HG03439 (cell line): ENCODE results near the gene CASS4.

Source experiments
- ATAC-seq: cut with Tn5 transposase; IDR thresholded peaks from one replicate; pipeline ENCODE4 v1.9.1; 2021; ENCODE audit warnings: mild to moderate bottlenecking, moderate library complexity; ENCODE audit not compliant: unreplicated experiment

Gene CASS4

DNA sequence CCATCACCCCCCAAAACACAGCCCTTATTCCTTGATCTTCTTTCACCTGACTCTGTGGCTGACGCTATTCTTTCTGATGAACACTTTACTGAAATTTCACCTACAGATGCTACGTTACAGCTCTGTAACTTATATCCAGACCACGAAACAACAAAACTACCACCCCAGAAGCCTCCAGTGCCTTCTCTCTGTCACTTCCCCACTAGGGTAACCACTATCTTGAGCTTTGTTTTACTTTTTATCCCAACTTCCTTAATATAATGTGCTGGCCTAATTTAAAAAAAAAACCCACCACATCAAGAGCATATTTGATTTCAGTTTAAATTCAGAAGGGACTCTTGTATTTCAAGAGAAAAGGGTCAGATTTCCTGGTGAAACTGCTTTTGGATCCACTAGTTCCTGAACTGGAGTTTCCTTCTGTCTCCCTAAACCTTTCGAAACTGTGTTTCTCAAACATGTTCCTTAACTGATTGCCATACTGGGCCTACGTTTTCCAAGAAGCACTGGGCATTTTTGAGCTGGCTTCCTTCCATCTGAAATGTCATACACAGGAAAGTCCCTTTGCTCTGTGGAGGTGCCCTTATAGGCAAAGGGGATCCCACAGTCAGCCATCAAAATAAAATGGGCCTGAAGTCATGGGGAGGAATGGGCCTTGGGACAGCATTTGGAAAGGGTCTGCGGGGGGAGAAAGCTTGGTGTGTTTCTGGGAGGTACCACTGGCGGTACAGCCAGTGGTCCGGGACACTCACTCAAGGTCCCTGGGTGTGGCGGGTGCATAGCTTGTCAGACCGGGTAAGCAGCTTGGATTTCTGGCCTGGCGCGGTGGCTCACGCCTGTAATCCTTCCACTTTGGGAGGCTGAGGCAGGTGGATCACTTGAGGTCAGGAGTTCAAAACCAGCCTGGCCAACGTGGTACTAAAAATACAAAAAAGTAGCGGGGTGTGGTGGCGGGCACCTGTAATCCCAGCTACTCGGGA lies 30.6 kb downstream of the CASS4 start:
- ATAC-seq = no peak

DNA sequence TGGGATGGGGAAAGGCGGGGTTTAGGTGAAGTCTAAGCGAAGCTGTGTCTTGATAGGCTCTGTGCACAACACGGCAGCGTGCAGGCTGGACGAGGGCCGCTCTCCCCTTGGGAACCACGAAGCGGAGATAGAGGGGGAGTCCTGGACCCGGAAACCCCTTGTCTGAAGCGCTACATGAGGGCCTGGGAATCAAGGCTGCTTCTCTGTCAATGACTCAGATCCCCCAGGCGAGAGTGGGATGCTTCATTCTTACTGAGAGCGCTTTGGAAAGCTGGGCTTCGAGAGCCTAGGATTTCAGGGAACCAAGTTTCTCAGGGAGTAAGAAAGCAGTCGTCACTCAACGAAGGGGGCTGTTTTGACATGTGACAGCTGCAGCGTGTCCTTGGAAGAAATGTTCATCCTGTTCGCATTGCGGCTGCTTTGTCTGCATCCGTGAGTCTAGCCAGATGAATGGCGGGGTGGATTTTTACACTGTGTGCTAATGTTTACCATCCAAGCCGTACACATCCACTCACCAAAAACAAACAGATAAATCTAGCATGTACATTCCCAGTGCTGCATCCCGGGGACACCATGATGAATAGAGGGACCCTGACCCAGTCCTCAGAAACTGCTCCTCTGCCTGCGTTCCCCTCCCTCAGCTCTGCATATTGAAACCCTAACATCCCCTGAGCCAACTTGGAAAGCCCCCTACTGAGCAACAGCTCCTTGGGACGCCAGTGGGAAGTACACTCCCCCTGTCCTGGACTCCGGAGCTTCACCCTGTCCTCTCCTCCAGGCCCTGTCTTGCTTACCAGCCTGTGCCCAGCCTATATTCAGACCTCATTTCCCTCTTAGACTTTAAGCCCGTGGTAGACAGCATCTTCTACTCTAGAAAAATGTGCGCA lies 31.8 kb downstream of the CASS4 start:
- no peak for ATAC-seq

DNA sequence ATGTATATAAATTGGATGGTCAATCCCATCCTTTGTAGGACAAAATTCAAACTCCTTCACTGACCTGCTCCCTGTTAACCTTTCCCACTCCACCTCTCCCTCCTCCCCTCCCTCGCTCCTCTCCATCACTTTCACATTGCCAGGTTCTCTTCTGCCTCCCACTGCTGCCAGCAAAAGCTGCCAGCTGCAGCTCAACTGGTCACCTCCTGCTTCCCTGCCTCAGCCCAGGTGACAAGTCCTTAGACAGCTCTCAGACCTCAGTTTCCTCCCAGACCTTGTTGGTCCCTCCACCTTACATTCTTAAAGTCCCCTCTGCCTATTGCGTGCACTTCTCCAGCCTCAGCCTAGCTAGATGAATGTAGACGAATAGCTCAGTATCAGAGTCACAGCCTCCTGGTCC lies 33.1 kb downstream of the CASS4 start:
- ATAC-seq = no peak

DNA sequence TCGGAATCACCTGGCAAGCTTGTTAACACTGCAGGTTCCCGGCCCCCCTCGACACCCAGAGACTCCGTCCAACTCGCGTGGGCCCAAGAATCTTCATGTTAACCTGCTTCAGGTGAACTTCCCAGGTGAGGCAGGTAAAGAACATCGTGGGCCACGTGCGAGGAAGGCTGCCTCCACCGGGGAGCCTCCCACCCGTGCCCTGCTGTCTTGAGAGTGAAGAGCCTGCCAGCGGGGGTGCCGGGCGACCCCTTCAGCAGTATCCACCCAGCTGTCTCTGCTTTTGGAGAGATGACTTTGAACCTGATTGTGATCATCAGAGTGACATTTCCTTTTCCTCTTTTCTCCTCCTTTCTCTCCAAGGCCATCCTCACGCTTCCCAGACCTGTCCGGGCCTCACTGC lies 33.5 kb downstream of the CASS4 start:
- no peak for ATAC-seq

DNA sequence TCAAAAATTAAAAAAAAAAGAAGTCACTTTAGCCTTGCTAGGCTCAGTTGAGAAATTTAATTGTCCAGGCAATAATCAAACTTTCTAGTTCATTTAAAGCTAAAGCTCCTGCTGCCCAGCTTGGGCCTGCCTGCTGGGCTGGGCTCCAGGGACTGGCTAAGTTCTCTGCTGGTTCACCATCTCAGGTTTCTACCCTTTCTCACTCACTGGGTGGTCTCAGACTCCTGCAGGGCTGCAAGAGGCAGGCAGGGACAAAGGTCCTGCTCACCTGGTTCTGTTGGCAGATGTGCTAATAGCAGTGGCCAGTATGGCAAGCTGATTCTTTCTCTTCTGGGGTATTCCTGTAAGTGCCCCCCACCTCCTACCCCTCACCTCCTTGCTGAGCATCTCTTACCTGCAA lies 35.2 kb downstream of the CASS4 start:
- ATAC-seq = no peak

DNA sequence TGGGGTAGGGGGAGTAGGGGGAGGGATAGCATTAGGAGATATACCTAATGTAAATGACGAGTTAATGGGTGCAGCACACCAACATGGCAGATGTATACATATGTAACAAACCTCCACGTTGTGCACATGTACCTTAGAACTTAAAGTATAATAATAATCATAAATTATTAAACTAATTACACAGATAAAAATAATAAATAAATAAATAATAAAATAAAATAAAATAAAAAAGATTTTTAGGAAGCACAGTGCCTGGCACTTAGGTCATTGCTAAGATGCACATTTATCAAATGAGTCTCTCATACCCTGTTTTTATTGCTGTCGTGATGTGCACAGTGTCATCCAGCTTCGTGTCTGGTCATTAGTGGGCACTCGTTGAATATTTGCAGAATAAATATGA lies 37.4 kb downstream of the CASS4 start:
- no peak for ATAC-seq

DNA sequence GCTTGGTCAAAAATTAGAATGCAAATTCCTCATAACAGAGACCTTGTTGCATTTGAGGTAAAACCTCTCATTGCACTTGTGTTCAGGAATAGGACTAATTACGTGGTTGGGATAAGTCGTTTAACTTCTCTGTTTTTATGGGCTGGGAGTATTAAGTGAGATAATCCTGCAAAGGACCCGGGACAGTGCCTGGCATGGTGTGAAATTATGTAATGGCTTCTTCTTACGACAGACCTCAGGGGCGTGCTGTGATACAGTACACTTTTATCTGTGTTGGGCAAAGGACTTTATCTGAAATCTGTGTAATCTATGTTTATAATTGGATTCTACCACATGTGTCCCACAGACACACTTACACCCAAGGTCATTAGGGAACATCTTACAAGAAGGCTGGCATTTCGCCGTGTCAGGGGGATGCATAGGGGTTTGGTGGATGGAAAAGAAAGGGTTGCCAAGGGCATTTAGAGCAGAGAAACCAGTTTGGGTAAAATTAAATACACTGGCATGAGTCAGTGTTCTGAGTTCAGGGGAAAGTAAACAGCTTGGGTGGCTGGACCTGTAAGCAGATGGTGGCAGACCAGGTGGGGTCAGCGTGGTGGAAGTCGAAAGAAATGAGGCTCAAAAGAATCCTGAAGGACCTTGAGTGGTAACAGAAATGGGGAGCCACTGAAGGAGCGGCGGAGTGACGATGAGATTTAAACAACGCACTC lies 39.2 kb downstream of the CASS4 start:
- ATAC-seq = no peak

DNA sequence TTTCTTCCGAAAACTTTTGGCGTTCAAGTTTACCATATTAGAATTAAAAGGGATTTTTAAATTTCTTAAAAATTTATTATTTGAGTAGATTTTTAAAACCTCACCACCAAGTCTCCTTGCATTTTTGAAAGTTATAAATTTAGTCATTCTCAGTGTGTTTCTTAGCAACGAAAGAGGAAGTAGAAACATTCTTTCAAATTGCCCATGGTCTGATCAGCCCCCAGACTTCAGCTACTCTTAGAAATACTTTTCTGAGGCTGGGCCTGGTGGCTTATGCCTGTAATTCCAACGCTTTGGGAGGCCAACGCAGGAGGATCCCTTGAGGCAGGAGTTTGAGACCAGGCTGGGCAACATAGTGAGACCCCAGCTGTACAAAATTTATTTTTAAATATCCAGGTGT lies 41.3 kb downstream of the CASS4 start:
- ATAC-seq = peak; percentile 66

DNA sequence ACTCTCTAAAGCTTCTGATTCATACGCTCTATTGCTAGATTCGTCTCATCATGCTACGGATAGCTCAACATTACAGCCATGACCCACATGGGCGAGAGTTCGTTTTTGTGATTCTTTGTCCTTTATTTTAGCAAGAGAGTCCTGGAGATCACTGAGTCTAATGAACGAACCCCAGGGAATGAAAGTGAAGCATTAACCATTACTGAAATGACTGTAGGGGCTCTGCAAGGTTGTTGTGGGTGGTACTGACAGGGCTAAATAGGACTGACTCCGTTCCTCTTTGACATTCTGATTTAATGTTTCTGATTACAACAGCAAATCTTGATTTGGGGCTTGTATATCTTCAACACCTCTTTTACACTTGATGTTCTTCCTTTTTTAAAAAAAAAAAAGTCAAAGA lies 42.7 kb downstream of the CASS4 start:
- peak; percentile 70 for ATAC-seq

DNA sequence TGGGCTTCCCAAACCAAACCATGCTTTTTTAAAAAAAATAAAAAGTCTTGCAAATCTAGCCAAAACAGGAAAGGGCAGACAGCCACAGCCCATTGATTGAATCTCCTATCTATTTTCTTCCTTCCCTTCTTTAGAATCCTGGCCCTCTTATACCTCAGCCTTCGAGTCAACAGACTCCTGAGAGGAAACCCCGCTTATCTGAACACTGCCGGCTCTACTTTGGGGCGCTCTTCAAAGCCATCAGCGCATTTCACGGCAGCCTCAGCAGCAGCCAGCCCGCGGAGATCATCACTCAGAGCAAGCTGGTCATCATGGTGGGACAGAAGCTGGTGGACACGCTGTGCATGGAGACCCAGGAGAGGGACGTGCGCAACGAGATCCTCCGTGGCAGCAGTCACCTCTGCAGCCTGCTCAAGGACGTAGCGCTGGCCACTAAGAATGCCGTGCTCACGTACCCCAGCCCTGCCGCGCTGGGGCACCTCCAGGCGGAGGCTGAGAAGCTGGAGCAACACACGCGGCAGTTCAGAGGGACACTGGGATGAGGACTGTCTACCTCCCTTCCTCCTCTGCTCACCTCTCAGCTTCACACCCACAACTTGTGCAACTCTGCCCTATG lies 46.3 kb downstream of the CASS4 start:
- no peak for ATAC-seq

DNA sequence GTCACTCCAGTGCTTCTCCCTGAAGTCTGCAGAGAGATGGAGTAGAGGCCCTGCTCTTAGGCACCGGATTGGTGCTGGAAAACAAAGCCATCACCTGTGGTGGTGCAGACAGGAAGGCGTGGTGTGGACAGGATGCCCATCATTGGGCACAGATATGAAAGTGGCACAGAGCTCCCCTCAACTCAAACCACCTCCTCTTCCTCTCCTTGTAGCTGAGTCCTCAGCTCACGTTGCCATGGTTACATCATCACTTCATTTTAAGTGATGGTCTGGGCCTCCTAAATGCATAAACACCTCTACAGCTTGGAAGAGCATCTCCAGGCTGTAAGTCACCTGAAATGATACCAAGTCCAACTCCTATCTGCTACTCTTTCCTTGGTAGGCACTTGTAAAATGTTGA lies 48.4 kb downstream of the CASS4 start:
- no peak for ATAC-seq

DNA sequence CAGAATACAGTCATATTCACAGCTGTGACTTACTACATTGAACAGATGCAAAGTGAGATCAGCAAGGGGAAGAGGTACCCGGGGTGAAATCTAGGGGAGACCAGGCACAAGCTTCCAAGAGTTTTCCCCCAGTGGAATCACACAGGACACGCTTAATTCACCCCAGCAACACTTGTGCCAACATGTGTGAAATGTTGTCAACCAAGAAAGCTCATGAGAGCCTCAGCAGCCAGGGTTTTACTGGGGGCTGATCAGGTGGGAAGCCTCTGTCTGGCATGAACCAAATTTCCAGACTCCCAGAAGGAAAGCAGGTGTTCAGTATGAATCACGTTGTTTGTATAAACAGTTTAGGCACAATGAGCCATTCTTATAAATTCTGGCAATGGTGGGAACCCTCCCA lies 49.5 kb downstream of the CASS4 start:
- no peak for ATAC-seq

DNA sequence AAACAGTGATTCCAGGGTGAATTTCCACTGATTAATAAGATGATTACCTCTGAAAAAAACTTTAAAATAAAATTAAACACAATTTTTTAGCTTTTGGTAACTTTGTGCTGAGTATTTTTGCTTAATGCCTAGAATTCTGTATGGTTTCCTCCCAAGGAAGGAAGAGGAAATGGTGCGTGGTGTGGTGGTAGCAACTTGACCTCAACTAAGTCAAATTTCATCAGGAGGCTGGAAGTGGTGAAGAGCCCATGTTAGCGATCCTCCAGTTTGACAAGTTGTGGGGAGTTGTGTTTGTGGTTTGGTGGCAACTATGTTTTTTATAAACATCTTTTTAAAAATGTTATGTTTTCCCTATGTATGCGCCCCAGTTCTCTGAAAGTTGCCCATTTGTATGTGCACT lies 51.4 kb downstream of the CASS4 start:
- ATAC-seq = no peak

DNA sequence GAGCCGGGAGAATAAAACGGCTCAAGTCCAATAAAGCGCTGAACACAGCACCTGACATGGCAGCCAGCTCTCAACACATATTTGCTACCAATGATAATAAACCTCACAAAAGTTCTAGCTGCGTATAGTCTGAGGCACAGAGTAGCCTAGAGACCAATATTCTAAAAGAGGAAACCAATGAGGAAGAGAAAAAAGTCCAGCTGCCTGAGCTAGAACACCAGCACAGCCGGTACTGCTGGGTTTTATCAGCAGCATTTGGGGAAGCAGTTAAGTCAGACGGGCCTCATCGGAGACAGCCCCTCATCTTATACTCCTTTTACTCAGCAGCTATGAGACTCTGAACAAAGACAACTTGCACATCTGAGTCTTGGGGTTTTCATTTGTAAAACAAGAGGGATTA lies 53.9 kb downstream of the CASS4 start:
- no peak for ATAC-seq

DNA sequence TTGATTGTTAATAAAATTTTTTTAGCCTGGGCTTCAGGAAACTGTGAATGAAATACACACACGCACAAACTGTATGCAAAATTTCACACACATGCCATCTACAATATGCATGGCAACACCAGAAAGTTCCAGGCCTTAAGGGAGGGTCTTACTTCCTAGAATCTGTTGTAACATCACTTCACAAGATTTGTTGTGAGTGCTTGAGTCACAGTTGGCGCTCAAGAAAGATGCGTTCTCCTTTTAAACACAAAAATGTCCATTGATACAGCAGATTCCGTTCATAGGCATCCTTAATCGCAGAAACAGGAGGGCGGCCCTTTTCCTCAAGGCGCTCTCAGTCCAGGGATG lies 55.9 kb downstream of the CASS4 start:
- no peak for ATAC-seq

DNA sequence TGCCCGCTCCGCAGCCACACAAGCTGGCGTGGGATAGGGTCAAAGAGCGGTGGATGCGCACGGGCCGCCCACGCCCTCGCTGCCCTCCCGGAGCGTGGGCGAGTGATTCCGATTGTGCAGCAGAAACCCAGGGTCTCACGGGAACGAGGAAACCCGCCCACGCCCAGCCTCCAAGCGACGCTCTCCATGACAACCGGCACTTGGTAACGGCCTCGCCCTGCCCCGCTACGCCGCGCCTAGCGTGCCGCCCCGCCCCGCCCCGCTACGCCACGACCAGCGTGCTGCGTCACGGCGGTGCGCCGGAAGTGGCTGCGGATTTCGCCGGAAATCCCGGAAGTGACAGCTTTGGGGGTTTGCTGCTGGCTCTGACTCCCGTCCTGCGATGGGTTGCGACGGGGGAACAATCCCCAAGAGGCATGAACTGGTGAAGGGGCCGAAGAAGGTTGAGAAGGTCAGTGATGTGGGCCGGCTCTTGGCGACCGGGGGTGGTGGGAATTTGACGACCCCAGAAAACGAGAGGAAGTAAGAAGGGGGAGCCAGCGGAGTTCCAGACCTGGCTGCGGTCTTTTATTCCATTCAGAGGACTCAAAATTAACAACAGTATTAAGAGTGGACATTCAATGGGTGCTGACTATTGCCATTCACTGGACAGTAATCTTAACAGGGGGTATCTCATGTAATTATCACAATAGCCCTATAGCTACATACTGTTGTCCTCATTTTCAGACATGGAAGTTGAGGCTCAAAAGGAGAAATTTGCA lies 56.4 kb downstream of the CASS4 start, which contains the start of gene RTF2:
Gene RTF2 (plus strand): TSS at position 312 of the 761 bp plus-strand sequence. CDS start 71 bp downstream, at position 383.
- ATAC-seq = peak; percentile 98

DNA sequence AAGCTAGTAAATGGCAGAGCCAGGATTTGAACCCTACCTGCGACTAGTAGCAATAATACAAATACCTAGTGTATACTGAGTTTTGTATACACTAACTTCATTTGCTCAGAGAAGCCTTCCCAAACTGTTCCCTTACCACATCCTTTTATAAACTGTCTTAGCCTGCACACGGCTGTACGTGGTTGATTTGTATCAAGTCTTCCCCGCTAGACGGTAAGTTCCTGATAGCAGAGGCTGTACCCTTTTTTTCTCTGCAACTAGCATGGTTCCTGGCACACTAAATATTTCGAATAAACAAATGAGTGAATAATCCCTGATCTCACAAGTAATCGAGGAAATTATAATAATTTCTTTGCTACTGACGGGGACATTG lies 57.0 kb downstream of the CASS4 start:
- no peak for ATAC-seq

DNA sequence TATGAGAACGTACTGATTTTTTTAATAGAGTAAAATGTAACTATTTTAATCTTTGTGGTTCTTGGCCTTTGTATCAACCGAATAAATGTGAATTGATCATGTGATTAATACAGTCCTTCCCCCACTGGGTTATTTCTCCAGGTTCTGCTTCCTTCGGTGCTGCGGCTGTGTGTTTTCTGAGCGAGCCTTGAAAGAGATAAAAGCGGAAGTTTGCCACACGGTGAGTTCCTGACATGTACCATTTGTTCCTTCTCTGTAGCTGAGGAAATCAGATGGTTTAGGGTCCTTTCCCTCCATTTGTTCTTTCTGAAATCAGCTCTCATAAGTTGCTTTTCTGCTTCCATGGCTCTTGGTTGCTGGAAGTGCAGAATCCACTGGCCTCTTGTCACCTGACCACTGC lies 71.9 kb downstream of the CASS4 start:
- no peak for ATAC-seq

DNA sequence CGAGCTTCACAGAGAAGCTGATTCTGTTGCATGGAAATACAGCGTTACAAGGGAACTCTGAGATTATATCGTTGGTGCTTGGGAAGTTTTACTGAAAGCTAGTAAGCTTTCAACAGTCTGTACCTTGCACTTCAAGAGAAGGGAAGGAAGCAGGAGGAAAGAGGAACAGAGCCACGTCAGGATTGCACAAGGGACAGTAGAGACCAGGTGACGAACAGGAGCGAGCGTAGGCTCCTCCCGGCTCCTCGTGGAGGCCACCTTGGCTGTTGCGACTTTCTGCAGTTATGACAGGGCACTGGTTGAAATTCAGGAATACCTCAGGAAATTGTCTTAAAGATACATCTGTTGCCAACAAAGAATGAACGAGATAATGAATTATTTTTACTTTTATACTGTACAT lies 75.2 kb downstream of the CASS4 start:
- no peak for ATAC-seq

DNA sequence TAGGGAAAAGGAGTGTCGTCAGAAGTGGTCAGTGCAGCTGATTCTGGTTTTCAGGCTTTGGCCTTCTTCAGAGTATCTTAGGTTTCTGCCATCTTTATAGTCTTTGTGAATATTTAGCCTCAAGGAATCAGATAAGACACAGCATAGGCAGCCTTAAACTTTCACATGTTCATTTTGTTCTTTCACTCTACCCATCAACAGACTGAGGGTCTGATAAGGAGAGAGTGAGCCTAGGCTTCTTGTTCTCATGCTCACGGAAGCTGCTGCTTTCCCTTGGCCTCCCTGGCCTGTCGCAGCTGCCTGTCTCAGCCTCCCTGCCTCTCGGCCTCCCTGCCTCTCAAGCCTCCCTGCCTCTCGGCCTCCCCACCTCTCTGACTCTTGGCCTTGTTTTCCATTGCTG lies 76.5 kb downstream of the CASS4 start:
- ATAC-seq = no peak
